ENCODE data around the gene AK1. TPM values are rescaled to one million over a fixed set of nuclear protein-coding genes. Genes with fewer than 3 reads are reported as not detected.
A peak's percentile ranks its signal among the peaks of the same experiment; 100 is the strongest.

AK1 gene
- total and polyA plus RNA-seq, 8 donors: 8.9 to 81.7 (median 16.6) TPM

- H3K27ac ChIP-seq: no peak overlapping the region
- H3K9me3 ChIP-seq: no peaks in the 10 kb centered on the region
- no peaks in the 10 kb centered on the region for H3K36me3 ChIP-seq
- no peak for FAIRE-seq
- no peaks in the 10 kb centered on the region for H3K27me3 ChIP-seq
- ATAC-seq: peak; percentile 50 to 73 (median 64)
- peak in 5 of 6 donors; percentile 52 to 88 (median 81) for DNase-seq
- H3K4me3 ChIP-seq: no peak overlapping the region
- peak; percentile 11 to 37 (median 33) for TF ChIP-seq CTCF (IDR thresholded peaks at IDR 0.05)
- peaks cover 0 to 5% (median 3%) of the 10 kb centered on the region in 3 donors for H3K4me1 ChIP-seq
- intact Hi-C loops (cut with DNase I): no loop called here
- WGBS, 2 donors: 31 to 32% methylated on average over 33 to 42 of the region's 42 CpGs
These were observed 52.0 kb downstream of the AK1 start for GRCh38 chr9:127825319-127826051.

- intact Hi-C loops (cut with DNase I): no loop called here
- H3K4me1 ChIP-seq: no peaks in the 10 kb centered on the region
- 70 to 71% methylated on average over 4 of the region's 4 CpGs for WGBS, 2 donors
- no peak for ATAC-seq
- H3K27me3 ChIP-seq: no peaks in the 10 kb centered on the region
- DNase-seq: no peak
- no peak for FAIRE-seq
- H3K4me3 ChIP-seq: no peak overlapping the region
- peaks cover 0 to 4% (median 0%) of the 10 kb centered on the region in 3 donors for H3K36me3 ChIP-seq
- no peak for TF ChIP-seq CTCF (IDR thresholded peaks at IDR 0.05)
- H3K27ac ChIP-seq: no peak overlapping the region
- no peaks in the 10 kb centered on the region for H3K9me3 ChIP-seq
These were observed 55.4 kb downstream of the AK1 start for GRCh38 chr9:127822108-127822507.

GRCh38 chr9:127818574-127818973 is 58.9 kb downstream of the AK1 start:
- Histone ChIP-seq H3K4me1 (no peaks in the 10 kb centered on the region), H3K27me3 (no peaks in the 10 kb centered on the region), H3K27ac (no peak overlapping the region), H3K36me3 (peaks cover 0 to 17% (median 12%) of the 10 kb centered on the region in 3 donors), H3K4me3 (no peak overlapping the region), H3K9me3 (no peaks in the 10 kb centered on the region)
- intact Hi-C loops (cut with DNase I): no loop called here
- no peak for ATAC-seq
- no peak for FAIRE-seq
- no peak for TF ChIP-seq CTCF (IDR thresholded peaks at IDR 0.05)
- no peak for DNase-seq
- WGBS, 2 donors: 96 to 97% methylated on average over 10 to 11 of the region's 11 CpGs

GRCh38 chr9:127817881-127818434 is 59.5 kb downstream of the AK1 start:
- Histone ChIP-seq H3K36me3 (peaks cover 0 to 23% (median 18%) of the 10 kb centered on the region in 3 donors), H3K4me1 (no peaks in the 10 kb centered on the region), H3K27ac (no peak overlapping the region), H3K27me3 (no peaks in the 10 kb centered on the region), H3K4me3 (no peak overlapping the region), H3K9me3 (no peaks in the 10 kb centered on the region)
- intact Hi-C loops (cut with DNase I): no loop called here
- FAIRE-seq: no peak
- peak in 1 of 4 donors; percentile 3 for ATAC-seq
- no peak for DNase-seq
- no peak for TF ChIP-seq CTCF (IDR thresholded peaks at IDR 0.05)
- WGBS, 2 donors: 81 to 83% methylated on average over 17 of the region's 17 CpGs

GRCh38 chr9:127816728-127817127 is 60.7 kb downstream of the AK1 start:
- Histone ChIP-seq H3K27ac (no peak overlapping the region), H3K4me3 (no peak overlapping the region), H3K27me3 (no peaks in the 10 kb centered on the region), H3K9me3 (no peaks in the 10 kb centered on the region), H3K36me3 (peaks cover 0 to 35% (median 24%) of the 10 kb centered on the region in 3 donors), H3K4me1 (no peaks in the 10 kb centered on the region)
- intact Hi-C loops (cut with DNase I): no loop called here
- ATAC-seq (no peak), FAIRE-seq (no peak), DNase-seq (no peak)
- TF ChIP-seq CTCF (IDR thresholded peaks at IDR 0.05): no peak
- WGBS, 2 donors: 91 to 93% methylated on average over 7 to 8 of the region's 8 CpGs
